Tibial nerve (tissue), 4 donors: ENCODE data around the gene VMAC. TPM values are rescaled to one million over a fixed set of nuclear protein-coding genes. Genes with fewer than 3 reads are reported as not detected.

Experiments used
- DNase-seq, 2 donors: peaks; one replicate each; pipeline ENCODE4 v3.0.0-alpha.2; 2019; ENCODE audit warnings: low spot score in 2 of 2
- H3K27ac ChIP-seq, 4 donors: fragments of 200-600 bp; sonication (generic) in 3 of 4; one replicate each; pipeline ENCODE4 v1.5.1; 2017 to 2019; ENCODE audit warnings: mild to moderate bottlenecking in 1 of 4
- H3K27me3 ChIP-seq, 2 donors: fragments of 200-600 bp; sonication (generic) in 1 of 2; one replicate each; pipeline versions ENCODE4 v1.5.1 to v1.6.0; 2017 to 2019
- H3K36me3 ChIP-seq, 3 donors: fragments of 200-600 bp; sonication (generic); one replicate each; pipeline ENCODE4 v1.5.1; 2018 to 2019
- H3K4me1 ChIP-seq, 4 donors: fragments of 200-600 bp; sonication (generic) in 3 of 4; one replicate each; pipeline ENCODE4 v1.5.1; 2017 to 2019
- H3K4me3 ChIP-seq, 4 donors: fragments of 200-600 bp; sonication (generic) in 3 of 4; one replicate each; pipeline ENCODE4 v1.5.1; 2017 to 2019; ENCODE audit warnings: mild to moderate bottlenecking in 1 of 4, moderate library complexity in 1 of 4
- H3K9me3 ChIP-seq, 4 donors: fragments of 200-600 bp; sonication (generic) in 3 of 4; one replicate each; pipeline ENCODE4 v1.5.1; 2017 to 2019
- CTCF ChIP-seq, 5 experiments: fragments of 200-600 bp in 3 of 5; fragments of 450-650 bp in 2 of 5; sonication (generic) in 3 of 5; IDR thresholded peaks; one replicate each; pipeline ENCODE4 v1.5.1; 2016 to 2019; ENCODE audit warnings: antibody characterized with exemption in 5 of 5, mild to moderate bottlenecking in 3 of 5, moderate library complexity in 2 of 5
- EP300 ChIP-seq, 2 donors: sonication (generic); formaldehyde crosslinking; IDR thresholded peaks; one replicate each; pipeline ENCODE4 v1.6.1; 2017; ENCODE audit warnings: antibody characterized with exemption in 2 of 2, mild to moderate bottlenecking in 1 of 2
- POLR2A ChIP-seq, 2 donors: fragments of 450-650 bp; IDR thresholded peaks; one replicate each; pipeline ENCODE4 v1.6.1; 2017; ENCODE audit warnings: antibody characterized with exemption in 2 of 2, mild to moderate bottlenecking in 2 of 2, moderate library complexity in 2 of 2
- WGBS, 2 donors: methylation state at CpG; one replicate each; pipeline ENCODE4 v1.1.5; 2018; 5-methylcytosine and 5-hydroxymethylcytosine counted together
- total RNA-seq, 4 donors: library from RNA; depleted of rRNA; stranded (reverse); fragments of >200 nt; gene quantifications; one replicate each; pipeline ENCODE4 v1.1.0, GENCODE V29; 2016

The VMAC gene
- total RNA-seq, 4 donors from 2014 or later: 8.3 to 16.7 (median 13.9) TPM

GRCh38 chr19:5913739-5914357, 9.2 kb downstream of the VMAC start, which contains the start of gene CAPS:
CAPS (plus strand) TSS chr19:5914254; CDS start chr19:5914407, 153 bp downstream.
- Histone ChIP-seq H3K27me3 (no peaks in the 10 kb centered on the region), H3K4me1 (peaks cover 0 to 56% (median 31%) of the 10 kb centered on the region in 4 donors), H3K27ac (peak within 1 kb of the TSS; percentile 46 to 95 (median 77)), H3K36me3 (peaks cover 0 to 64% (median 14%) of the 10 kb centered on the region in 3 donors), H3K4me3 (peak within 1 kb of the TSS in 2 of 4 donors; percentile 5 to 34), H3K9me3 (no peaks in the 10 kb centered on the region)
- WGBS, 2 donors: 44 to 88% methylated on average over 5 of the region's 10 CpGs
- DNase-seq: peak in 1 of 2 donors; percentile 44
- peak in 1 of 2 donors; percentile 64 for TF ChIP-seq EP300 (IDR thresholded peaks at IDR 0.05)
- TF ChIP-seq POLR2A (IDR thresholded peaks at IDR 0.05): peak in 1 of 2 donors; percentile 12
- no peak for TF ChIP-seq CTCF (IDR thresholded peaks at IDR 0.05)

GRCh38 chr19:5914358-5914774, 9.7 kb downstream of the VMAC start:
- peaks cover 0 to 51% (median 28%) of the 10 kb centered on the region in 4 donors for H3K4me1 ChIP-seq
- H3K27me3 ChIP-seq: no peaks in the 10 kb centered on the region
- H3K4me3 ChIP-seq: peak overlapping the region in 2 of 4 donors; percentile 0 to 34
- no peaks in the 10 kb centered on the region for H3K9me3 ChIP-seq
- H3K36me3 ChIP-seq: peaks cover 0 to 66% (median 17%) of the 10 kb centered on the region in 3 donors
- peak overlapping the region; percentile 46 to 95 (median 77) for H3K27ac ChIP-seq
- 77 to 83% methylated on average over 14 to 22 of the region's 22 CpGs for WGBS, 2 donors
- TF ChIP-seq CTCF (IDR thresholded peaks at IDR 0.05) (no peak), POLR2A (IDR thresholded peaks at IDR 0.05) (no peak)
- DNase-seq: no peak

GRCh38 chr19:5914946-5915781, 10.5 kb downstream of the VMAC start:
- H3K27me3 ChIP-seq: no peaks in the 10 kb centered on the region
- peaks cover 0 to 49% (median 26%) of the 10 kb centered on the region in 4 donors for H3K4me1 ChIP-seq
- peak overlapping the region; percentile 46 to 95 (median 77) for H3K27ac ChIP-seq
- H3K9me3 ChIP-seq: no peaks in the 10 kb centered on the region
- DNase-seq: no peak
- H3K36me3 ChIP-seq: peaks cover 0 to 66% (median 17%) of the 10 kb centered on the region in 3 donors
- H3K4me3 ChIP-seq: peak overlapping the region in 2 of 4 donors; percentile 5 to 30
- no peak for TF ChIP-seq POLR2A (IDR thresholded peaks at IDR 0.05)
- no peak for TF ChIP-seq EP300 (IDR thresholded peaks at IDR 0.05)
- TF ChIP-seq CTCF (IDR thresholded peaks at IDR 0.05): no peak
- 85 to 91% methylated on average over 21 to 42 of the region's 42 CpGs for WGBS, 2 donors

GRCh38 chr19:5915782-5916165, 11.1 kb downstream of the VMAC start:
- Histone ChIP-seq H3K27me3 (no peaks in the 10 kb centered on the region), H3K36me3 (peaks cover 0 to 65% (median 17%) of the 10 kb centered on the region in 3 donors), H3K4me1 (peaks cover 0 to 43% (median 24%) of the 10 kb centered on the region in 4 donors), H3K9me3 (no peaks in the 10 kb centered on the region), H3K4me3 (no peak overlapping the region), H3K27ac (peak overlapping the region in 2 of 4 donors; percentile 88 to 95)
- no peak for TF ChIP-seq EP300 (IDR thresholded peaks at IDR 0.05)
- DNase-seq: no peak
- WGBS, 2 donors: 81 to 85% methylated on average over 11 of the region's 11 CpGs

- no peaks in the 10 kb centered on the region for H3K27me3 ChIP-seq
- H3K9me3 ChIP-seq: no peaks in the 10 kb centered on the region
- TF ChIP-seq EP300 (IDR thresholded peaks at IDR 0.05) (no peak), POLR2A (IDR thresholded peaks at IDR 0.05) (no peak), CTCF (IDR thresholded peaks at IDR 0.05) (no peak)
- H3K27ac ChIP-seq: peak overlapping the region in 2 of 4 donors; percentile 88 to 95
- 57 to 65% methylated on average over 13 to 14 of the region's 14 CpGs for WGBS, 2 donors
- no peak overlapping the region for H3K4me3 ChIP-seq
- H3K36me3 ChIP-seq: peaks cover 0 to 66% (median 17%) of the 10 kb centered on the region in 3 donors
- no peak for DNase-seq
- H3K4me1 ChIP-seq: peaks cover 0 to 43% (median 22%) of the 10 kb centered on the region in 4 donors
Observed at GRCh38 chr19:5916181-5916708, 11.6 kb downstream of the VMAC start.
